Liver (tissue), 3 donors: ENCODE results near the gene BRD1.

Source experiments
- CTCF ChIP-seq: fragments of 150-350 bp; IDR thresholded peaks from 2 replicates; pipeline ENCODE4 v1.5.1; 2017; ENCODE audit warnings: improper control_type of control experiment, low read depth, low read length; ENCODE audit not compliant: missing input control
- GABPA ChIP-seq, 2 donors: IDR thresholded peaks in 1 of 2; conservative IDR thresholded peaks in 1 of 2; 2 replicates each; pipeline ENCODE4 v1.6.1; 2016; ENCODE audit warnings: antibody characterized with exemption in 2 of 2, mild to moderate bottlenecking in 1 of 2, moderate library complexity in 1 of 2
- MAX ChIP-seq: IDR thresholded peaks from 2 replicates; pipeline ENCODE4 v1.6.1; 2016; ENCODE audit warnings: antibody characterized with exemption
- RAD21 ChIP-seq, 2 donors: IDR thresholded peaks; 2 replicates each; pipeline ENCODE4 v1.6.1; 2016; ENCODE audit warnings: antibody characterized with exemption in 2 of 2, mild to moderate bottlenecking in 2 of 2
- REST ChIP-seq: IDR thresholded peaks from 2 replicates; pipeline ENCODE4 v1.6.1; 2016; ENCODE audit warnings: antibody characterized with exemption, mild to moderate bottlenecking
- RXRA ChIP-seq, 2 donors: IDR thresholded peaks; 2 replicates each; pipeline ENCODE4 v1.6.1; 2017 to 2018; ENCODE audit warnings: antibody characterized with exemption in 2 of 2, mild to moderate bottlenecking in 1 of 2
- donor health status: healthy.
- donor health status: healthy.

GRCh38 chr22:49763696-49764095, 64.0 kb downstream of the BRD1 start:
- no peak for TF ChIP-seq MAX
- no peak for TF ChIP-seq REST
- TF ChIP-seq CTCF = no peak
- no peak for TF ChIP-seq RXRA (IDR thresholded peaks at IDR 0.05)
- no peak for TF ChIP-seq RAD21 (IDR thresholded peaks at IDR 0.05)
- no peak for TF ChIP-seq GABPA (IDR thresholded peaks at IDR 0.05 in 1 of 2, conservative IDR thresholded peaks at IDR 0.05 in 1 of 2)
